Right atrium auricular region (tissue), 2 donors: ENCODE measurements around the gene ARHGAP6. TPM values are rescaled to one million over a fixed set of nuclear protein-coding genes. Genes with fewer than 3 reads are reported as not detected.

Experiments
- DNase-seq: peaks from one replicate; pipeline ENCODE4 v3.0.0-alpha.2; 2019; ENCODE audit warnings: low spot score
- H3K27ac ChIP-seq, 2 donors: fragments of 200-600 bp; sonication (generic); 1 replicate in 1 of 2; 2 replicates in 1 of 2; pipeline ENCODE4 v1.5.1; 2016 to 2019
- H3K27me3 ChIP-seq, 2 donors: fragments of 200-600 bp; sonication (generic); one replicate each; pipeline versions ENCODE4 v1.5.1 to v1.6.0; 2017 to 2019
- H3K36me3 ChIP-seq: fragments of 200-600 bp; sonication (generic); one replicate; pipeline ENCODE4 v1.5.1; 2016
- H3K4me1 ChIP-seq, 2 donors: fragments of 200-600 bp; sonication (generic); one replicate each; pipeline versions ENCODE4 v1.5.1 to v1.6.0; 2017 to 2019
- H3K4me3 ChIP-seq, 2 donors: fragments of 200-600 bp; sonication (generic); 1 replicate in 1 of 2; 2 replicates in 1 of 2; pipeline ENCODE4 v1.5.1; 2017 to 2019; ENCODE audit warnings: mild to moderate bottlenecking in 1 of 2, moderate library complexity in 1 of 2
- H3K9me3 ChIP-seq, 2 donors: fragments of 200-600 bp; sonication (generic); one replicate each; pipeline ENCODE4 v1.5.1; 2019
- CTCF ChIP-seq, 2 donors: fragments of 200-600 bp; sonication (generic); IDR thresholded peaks; one replicate each; pipeline ENCODE4 v1.5.1; 2019; ENCODE audit warnings: antibody characterized with exemption in 2 of 2
- total RNA-seq, 2 donors: library from RNA; depleted of rRNA; stranded (reverse); fragments of >200 nt; gene quantifications; one replicate each; pipeline ENCODE4 v1.1.0, GENCODE V29; 2016

ARHGAP6 gene
- total RNA-seq, 2 donors from 2014 or later, result 5.1 to 9.4 TPM

GRCh38 chrX:11190745-11191510 is 474.8 kb downstream of the ARHGAP6 start:
- Histone ChIP-seq H3K27ac (no peak overlapping the region), H3K4me1 (no peaks in the 10 kb centered on the region), H3K36me3 (no peaks in the 10 kb centered on the region), H3K4me3 (no peak overlapping the region), H3K27me3 (no peaks in the 10 kb centered on the region), H3K9me3 (no peaks in the 10 kb centered on the region)
- no peak for TF ChIP-seq CTCF (IDR thresholded peaks at IDR 0.05)
- no peak for DNase-seq

GRCh38 chrX:11189097-11189496 is 476.6 kb downstream of the ARHGAP6 start:
- no peak overlapping the region for H3K4me3 ChIP-seq
- no peaks in the 10 kb centered on the region for H3K27me3 ChIP-seq
- no peaks in the 10 kb centered on the region for H3K9me3 ChIP-seq
- no peak for TF ChIP-seq CTCF (IDR thresholded peaks at IDR 0.05)
- H3K4me1 ChIP-seq, result no peaks in the 10 kb centered on the region
- H3K27ac ChIP-seq, result no peak overlapping the region
- H3K36me3 ChIP-seq, result no peaks in the 10 kb centered on the region
- DNase-seq, result no peak

GRCh38 chrX:11188664-11189063 is 477.1 kb downstream of the ARHGAP6 start:
- Histone ChIP-seq H3K9me3 (no peaks in the 10 kb centered on the region), H3K4me1 (no peaks in the 10 kb centered on the region), H3K27ac (no peak overlapping the region), H3K27me3 (no peaks in the 10 kb centered on the region), H3K36me3 (no peaks in the 10 kb centered on the region), H3K4me3 (no peak overlapping the region)
- DNase-seq, result no peak
- no peak for TF ChIP-seq CTCF (IDR thresholded peaks at IDR 0.05)

GRCh38 chrX:11187001-11187400 is 478.7 kb downstream of the ARHGAP6 start:
- no peaks in the 10 kb centered on the region for H3K36me3 ChIP-seq
- H3K4me3 ChIP-seq, result no peak overlapping the region
- no peaks in the 10 kb centered on the region for H3K4me1 ChIP-seq
- TF ChIP-seq CTCF (IDR thresholded peaks at IDR 0.05), result no peak
- H3K27me3 ChIP-seq, result no peaks in the 10 kb centered on the region
- H3K27ac ChIP-seq, result no peak overlapping the region
- no peak for DNase-seq
- no peaks in the 10 kb centered on the region for H3K9me3 ChIP-seq

GRCh38 chrX:11185861-11186260 is 479.9 kb downstream of the ARHGAP6 start:
- H3K9me3 ChIP-seq, result no peaks in the 10 kb centered on the region
- TF ChIP-seq CTCF (IDR thresholded peaks at IDR 0.05), result no peak
- H3K27ac ChIP-seq, result no peak overlapping the region
- H3K4me3 ChIP-seq, result no peak overlapping the region
- no peak for DNase-seq
- H3K4me1 ChIP-seq, result no peaks in the 10 kb centered on the region
- H3K27me3 ChIP-seq, result no peaks in the 10 kb centered on the region
- H3K36me3 ChIP-seq, result no peaks in the 10 kb centered on the region

GRCh38 chrX:11180571-11180970 is 485.1 kb downstream of the ARHGAP6 start:
- Histone ChIP-seq H3K9me3 (no peaks in the 10 kb centered on the region), H3K27me3 (no peaks in the 10 kb centered on the region), H3K27ac (no peak overlapping the region), H3K36me3 (no peaks in the 10 kb centered on the region), H3K4me3 (no peak overlapping the region), H3K4me1 (no peaks in the 10 kb centered on the region)
- no peak for DNase-seq
- no peak for TF ChIP-seq CTCF (IDR thresholded peaks at IDR 0.05)
